Peyer's patch (tissue), 4 donors: ENCODE data around the gene CBFB.
A peak's percentile ranks its signal among the peaks of the same experiment; 100 is the strongest.

Experiments
- POLR2A ChIP-seq, 2 donors: fragments of 450-650 bp; IDR thresholded peaks; one replicate each; pipeline ENCODE4 v1.5.1; 2017; ENCODE audit warnings: antibody characterized with exemption in 2 of 2, mild to moderate bottlenecking in 2 of 2, moderate library complexity in 2 of 2
- TF ChIP-seq, protein P1 (sequence below), 6 experiments: fragments of 450-650 bp in 4 of 6; fragments of 200-600 bp in 2 of 6; sonication (generic) in 1 of 6; IDR thresholded peaks; one replicate each; pipeline ENCODE4 v1.5.1; 2017 to 2019; ENCODE audit warnings: antibody characterized with exemption in 6 of 6, mild to moderate bottlenecking in 3 of 6, moderate library complexity in 1 of 6

DNA sequence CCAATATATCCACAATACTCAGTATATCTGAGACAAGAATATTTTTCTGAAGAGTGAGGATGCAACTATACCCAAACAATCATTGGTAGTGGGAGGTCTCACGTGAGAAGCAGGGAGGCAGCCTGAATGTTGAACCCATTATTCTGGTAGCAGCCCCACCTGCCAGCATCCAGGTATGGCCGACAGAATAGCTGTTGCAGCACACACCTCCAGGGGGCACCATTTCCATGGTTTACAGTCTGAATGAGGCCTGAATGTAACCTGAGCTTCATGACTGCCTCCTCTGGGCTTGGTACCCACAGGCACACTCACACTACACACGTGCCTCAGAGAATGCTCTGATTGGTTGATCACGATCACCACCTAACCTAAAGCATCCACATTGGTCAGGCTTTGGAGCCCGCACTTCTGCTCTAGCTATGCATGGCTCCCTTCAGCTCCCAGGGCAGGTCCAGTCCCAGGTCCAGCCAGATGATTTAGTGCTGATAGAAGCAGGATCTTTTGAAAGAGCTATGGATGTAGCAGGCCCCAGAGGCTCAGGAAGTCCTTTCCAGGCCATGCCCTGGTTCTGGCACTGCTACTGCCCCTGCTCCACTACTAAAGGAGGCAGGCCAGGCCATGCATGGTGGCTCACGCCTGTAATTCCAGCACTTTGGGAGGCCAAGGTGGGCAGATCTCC lies 11.0 kb upstream of the CBFB start:
- no peak for TF ChIP-seq POLR2A (IDR thresholded peaks at IDR 0.05)
- TF ChIP-seq, protein P1, sequence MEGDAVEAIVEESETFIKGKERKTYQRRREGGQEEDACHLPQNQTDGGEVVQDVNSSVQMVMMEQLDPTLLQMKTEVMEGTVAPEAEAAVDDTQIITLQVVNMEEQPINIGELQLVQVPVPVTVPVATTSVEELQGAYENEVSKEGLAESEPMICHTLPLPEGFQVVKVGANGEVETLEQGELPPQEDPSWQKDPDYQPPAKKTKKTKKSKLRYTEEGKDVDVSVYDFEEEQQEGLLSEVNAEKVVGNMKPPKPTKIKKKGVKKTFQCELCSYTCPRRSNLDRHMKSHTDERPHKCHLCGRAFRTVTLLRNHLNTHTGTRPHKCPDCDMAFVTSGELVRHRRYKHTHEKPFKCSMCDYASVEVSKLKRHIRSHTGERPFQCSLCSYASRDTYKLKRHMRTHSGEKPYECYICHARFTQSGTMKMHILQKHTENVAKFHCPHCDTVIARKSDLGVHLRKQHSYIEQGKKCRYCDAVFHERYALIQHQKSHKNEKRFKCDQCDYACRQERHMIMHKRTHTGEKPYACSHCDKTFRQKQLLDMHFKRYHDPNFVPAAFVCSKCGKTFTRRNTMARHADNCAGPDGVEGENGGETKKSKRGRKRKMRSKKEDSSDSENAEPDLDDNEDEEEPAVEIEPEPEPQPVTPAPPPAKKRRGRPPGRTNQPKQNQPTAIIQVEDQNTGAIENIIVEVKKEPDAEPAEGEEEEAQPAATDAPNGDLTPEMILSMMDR (IDR thresholded peaks at IDR 0.05), result peak; percentile 52 to 87 (median 74)
